HG02571 (cell line): Measurements from ENCODE around the gene OPTC.

ENCODE experiments used
- ATAC-seq: cut with Tn5 transposase; IDR thresholded peaks from one replicate; pipeline ENCODE4 v1.9.1; 2021; ENCODE audit warnings: mild to moderate bottlenecking, moderate library complexity; ENCODE audit not compliant: unreplicated experiment

The OPTC gene

GRCh38 chr1:203556047-203556851 is 62.3 kb downstream of the OPTC start:
- ATAC-seq: no peak

GRCh38 chr1:203557390-203557789 is 63.4 kb downstream of the OPTC start:
- ATAC-seq: no peak

- no peak for ATAC-seq
Observed at GRCh38 chr1:203558064-203558760, 64.3 kb downstream of the OPTC start.
